Keratinocyte (primary cell): ENCODE data around the gene INSC. TPM values are rescaled to one million over a fixed set of nuclear protein-coding genes. Genes with fewer than 3 reads are reported as not detected.

Source experiments
- DNase-seq: peaks from one replicate; pipeline ENCODE4 v3.0.0-alpha.2; 2011; ENCODE audit warnings: low read depth, missing footprints, low spot score
- FAIRE-seq: peaks from 2 replicates; lab custom pipeline; 2011; peaks lifted over from hg19 to GRCh38; lab: Jason Lieb, UNC
- H2AFZ ChIP-seq: 2 replicates; pipeline ENCODE4 v1.6.0; 2012; ENCODE audit warnings: low read length, control low read depth, inconsistent platforms; ENCODE audit not compliant: control insufficient read depth
- H3K27ac ChIP-seq: 2 replicates; pipeline ENCODE4 v1.5.1; 2011; ENCODE audit warnings: low read length; ENCODE audit not compliant: control insufficient read depth, insufficient read depth
- H3K27me3 ChIP-seq: 3 replicates; pipeline ENCODE4 v1.6.0; 2011; ENCODE audit warnings: low read length; ENCODE audit not compliant: control insufficient read depth, insufficient read depth; ENCODE audit errors: extremely low read depth
- H3K36me3 ChIP-seq, 2 experiments: 2 replicates in 1 of 2; 3 replicates in 1 of 2; pipeline ENCODE4 v1.5.1; 2011; ENCODE audit warnings: low read length in 2 of 2, mild to moderate bottlenecking in 1 of 2; ENCODE audit not compliant: control insufficient read depth in 2 of 2, insufficient read depth in 2 of 2; ENCODE audit errors: extremely low read depth in 1 of 2
- H3K4me1 ChIP-seq: 3 replicates; pipeline ENCODE4 v1.5.1; 2011; ENCODE audit warnings: low read length; ENCODE audit not compliant: control insufficient read depth, insufficient read depth; ENCODE audit errors: extremely low read depth
- H3K4me2 ChIP-seq: 3 replicates; pipeline ENCODE4 v1.6.0; 2011; ENCODE audit warnings: low read depth, low read length; ENCODE audit not compliant: control insufficient read depth, insufficient read depth; ENCODE audit errors: extremely low read depth
- H3K4me3 ChIP-seq, 3 experiments: fragments of 200-600 bp in 1 of 3; sonication (generic) in 1 of 3; 2 replicates in 2 of 3; 3 replicates in 1 of 3; pipeline ENCODE4 v1.5.1; 2011 to 2016; ENCODE audit warnings: low read length in 3 of 3, mild to moderate bottlenecking in 3 of 3, control low read depth in 2 of 3, inconsistent platforms in 1 of 3, low read depth in 1 of 3, mixed read lengths in 1 of 3, mixed run types in 1 of 3, moderate library complexity in 1 of 3; ENCODE audit not compliant: control insufficient read depth in 2 of 3, insufficient read depth in 2 of 3; ENCODE audit errors: extremely low read depth in 1 of 3
- H3K79me2 ChIP-seq: 2 replicates; pipeline ENCODE4 v1.6.0; 2012; ENCODE audit warnings: low read length; ENCODE audit not compliant: control insufficient read depth, insufficient read depth
- H3K9ac ChIP-seq: 3 replicates; pipeline ENCODE4 v1.6.0; 2011; ENCODE audit warnings: low read length; ENCODE audit not compliant: control insufficient read depth, insufficient read depth; ENCODE audit errors: extremely low read depth
- H3K9me1 ChIP-seq: 3 replicates; pipeline ENCODE4 v1.6.0; 2011; ENCODE audit warnings: low read length; ENCODE audit not compliant: control insufficient read depth, insufficient read depth; ENCODE audit errors: extremely low read depth
- H3K9me3 ChIP-seq: 2 replicates; pipeline ENCODE4 v1.5.1; 2012; ENCODE audit warnings: low read depth, low read length; ENCODE audit not compliant: control insufficient read depth
- H4K20me1 ChIP-seq: 3 replicates; pipeline ENCODE4 v1.6.0; 2011; ENCODE audit warnings: low read length; ENCODE audit not compliant: control insufficient read depth, insufficient read depth; ENCODE audit errors: extremely low read depth
- EZH2 ChIP-seq: IDR thresholded peaks from one replicate; pipeline ENCODE4 v1.6.1; 2012; ENCODE audit warnings: inconsistent platforms, mild to moderate bottlenecking, low read length, moderate library complexity
- dilution Hi-C: fragments of 300-500 bp; cut with MboI; formaldehyde crosslinking; loops from one replicate; pipeline ENCODE4 v1.7.0; 2020; ENCODE audit warnings: low sequenced_read_pairs; ENCODE audit not compliant: extremely low pct_ligation_motif_present
- polyA plus RNA-seq, 5 experiments: library from polyadenylated mRNA; depleted of rRNA in 3 of 5; stranded (reverse) in 3 of 5; stranded (forward) in 1 of 5; unstranded in 1 of 5; fragments of >200 nt; gene quantifications; 1 replicate in 1 of 5; 2 replicates in 3 of 5; 3 replicates in 1 of 5; pipeline versions ENCODE4 v1.2.1 to v1.2.3, GENCODE V29; 2011 to 2012; ENCODE audit warnings: missing spikeins in 2 of 5, low read depth in 1 of 5, low replicate concordance in 1 of 5
- TF ChIP-seq, protein P1 (sequence below), 3 experiments: IDR thresholded peaks in 1 of 3; conservative IDR thresholded peaks in 1 of 3; optimal IDR thresholded peaks in 1 of 3; 2 replicates in 2 of 3; 3 replicates in 1 of 3; pipeline versions ENCODE3 to v1.5.1; 2011; ENCODE audit warnings: low read length in 3 of 3, mild to moderate bottlenecking in 3 of 3, moderate library complexity in 2 of 3, control low read depth in 1 of 3, inconsistent platforms in 1 of 3; ENCODE audit not compliant: insufficient read depth in 2 of 3; ENCODE audit errors: extremely low read depth in 1 of 3

The INSC gene
- polyA plus RNA-seq, 1 donor (not counting 4 experiments of a cell fraction or from before 2014, with no cell fraction given), result 0.13 TPM

DNA sequence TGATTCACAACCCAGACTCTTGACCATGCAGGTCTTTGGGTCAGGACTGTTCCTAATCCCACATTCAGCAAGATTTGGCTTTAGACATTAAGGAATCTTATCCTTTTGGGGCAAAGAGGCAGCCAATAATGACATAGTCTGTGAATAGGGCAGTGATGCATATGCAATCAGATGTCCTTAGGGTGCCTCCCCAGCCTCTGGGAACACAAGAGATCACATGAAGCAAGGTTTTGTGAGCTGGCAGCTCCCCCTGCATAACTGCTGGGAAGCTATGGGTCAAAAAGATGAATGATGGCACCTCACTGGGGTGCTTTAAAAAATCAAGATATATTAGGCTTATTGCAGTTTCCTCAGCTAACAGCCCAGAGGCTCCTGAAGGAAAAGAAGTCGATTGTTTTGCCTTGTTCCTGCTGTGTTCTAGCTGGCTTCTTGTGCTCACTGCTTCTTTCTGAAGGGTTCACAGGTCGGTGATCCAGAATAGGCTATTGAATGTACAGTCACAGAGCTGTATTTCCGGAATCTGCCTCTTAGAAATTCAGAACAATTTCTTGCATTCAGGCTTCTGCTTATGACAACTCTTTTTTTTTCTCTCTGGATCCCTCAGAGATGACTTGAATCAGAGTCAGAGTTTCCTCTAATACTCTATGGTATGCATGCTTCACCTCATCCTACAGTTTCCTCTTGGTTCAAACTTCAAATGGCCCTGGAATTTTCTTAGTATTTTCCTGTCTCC is 31.7 kb downstream of the INSC start:
- Histone ChIP-seq H3K9me1 (no peaks in the 10 kb centered on the region), H3K9ac (no peak overlapping the region), H3K79me2 (no peaks in the 10 kb centered on the region), H3K4me3 (no peak overlapping the region), H3K4me1 (no peaks in the 10 kb centered on the region), H3K4me2 (no peak overlapping the region), H3K9me3 (no peaks in the 10 kb centered on the region), H3K27ac (no peak overlapping the region), H2AFZ (no peak overlapping the region), H3K27me3 (no peaks in the 10 kb centered on the region), H4K20me1 (no peaks in the 10 kb centered on the region), H3K36me3 (no peaks in the 10 kb centered on the region)
- dilution Hi-C loops, result no loop called here
- no peak for FAIRE-seq
- no peak for DNase-seq
- no peak for TF ChIP-seq EZH2
- TF ChIP-seq, protein P1, sequence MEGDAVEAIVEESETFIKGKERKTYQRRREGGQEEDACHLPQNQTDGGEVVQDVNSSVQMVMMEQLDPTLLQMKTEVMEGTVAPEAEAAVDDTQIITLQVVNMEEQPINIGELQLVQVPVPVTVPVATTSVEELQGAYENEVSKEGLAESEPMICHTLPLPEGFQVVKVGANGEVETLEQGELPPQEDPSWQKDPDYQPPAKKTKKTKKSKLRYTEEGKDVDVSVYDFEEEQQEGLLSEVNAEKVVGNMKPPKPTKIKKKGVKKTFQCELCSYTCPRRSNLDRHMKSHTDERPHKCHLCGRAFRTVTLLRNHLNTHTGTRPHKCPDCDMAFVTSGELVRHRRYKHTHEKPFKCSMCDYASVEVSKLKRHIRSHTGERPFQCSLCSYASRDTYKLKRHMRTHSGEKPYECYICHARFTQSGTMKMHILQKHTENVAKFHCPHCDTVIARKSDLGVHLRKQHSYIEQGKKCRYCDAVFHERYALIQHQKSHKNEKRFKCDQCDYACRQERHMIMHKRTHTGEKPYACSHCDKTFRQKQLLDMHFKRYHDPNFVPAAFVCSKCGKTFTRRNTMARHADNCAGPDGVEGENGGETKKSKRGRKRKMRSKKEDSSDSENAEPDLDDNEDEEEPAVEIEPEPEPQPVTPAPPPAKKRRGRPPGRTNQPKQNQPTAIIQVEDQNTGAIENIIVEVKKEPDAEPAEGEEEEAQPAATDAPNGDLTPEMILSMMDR (optimal IDR thresholded peaks at IDR 0.05 in 1 of 3, IDR thresholded peaks at IDR 0.05 in 1 of 3, conservative IDR thresholded peaks at IDR 0.05 in 1 of 3; ENCODE audit: extremely low read depth in 1 of 3, insufficient read depth in 2 of 3, low read length in 3 of 3), result no peak

DNA sequence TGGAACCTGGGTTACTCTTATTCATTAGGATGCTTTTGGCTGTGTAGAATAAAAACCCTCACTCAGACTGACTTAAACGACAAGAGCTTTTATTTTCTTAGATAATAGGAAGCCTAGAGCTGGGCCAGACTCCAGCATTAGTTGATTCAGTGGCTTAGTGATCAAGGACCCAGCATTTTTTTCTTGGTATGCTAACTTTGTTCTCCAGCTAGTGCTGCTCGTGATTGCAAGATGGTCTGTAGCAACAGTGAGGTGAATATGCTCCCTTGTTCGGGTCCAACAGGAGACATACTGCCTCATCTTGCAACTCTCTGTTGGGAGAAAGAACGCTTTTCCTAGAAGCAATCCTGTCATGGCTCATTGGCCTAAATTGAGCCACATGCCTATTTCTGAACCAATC is 33.4 kb downstream of the INSC start:
- Histone ChIP-seq H3K36me3 (no peaks in the 10 kb centered on the region), H3K4me1 (no peaks in the 10 kb centered on the region), H3K4me2 (no peak overlapping the region), H2AFZ (no peak overlapping the region), H3K9me1 (no peaks in the 10 kb centered on the region), H3K79me2 (no peaks in the 10 kb centered on the region), H3K27me3 (no peaks in the 10 kb centered on the region), H3K4me3 (no peak overlapping the region), H4K20me1 (no peaks in the 10 kb centered on the region), H3K9me3 (no peaks in the 10 kb centered on the region), H3K9ac (no peak overlapping the region), H3K27ac (no peak overlapping the region)
- TF ChIP-seq, protein P1 (optimal IDR thresholded peaks at IDR 0.05 in 1 of 3, IDR thresholded peaks at IDR 0.05 in 1 of 3, conservative IDR thresholded peaks at IDR 0.05 in 1 of 3; ENCODE audit: extremely low read depth in 1 of 3, insufficient read depth in 2 of 3, low read length in 3 of 3), result no peak
- no peak for TF ChIP-seq EZH2
- FAIRE-seq (no peak), DNase-seq (no peak)
- dilution Hi-C loops, result no loop called here
